MG63 (cell line): ENCODE results near the gene AIG1. TPM values are rescaled to one million over a fixed set of nuclear protein-coding genes. Genes with fewer than 3 reads are reported as not detected.
"Not testable (repeated sequence)": the region's sequence is repeated elsewhere in the genome, so short reads cannot be mapped to it uniquely, and the experiment has no call there.

Experiments used
- DNase-seq: peaks from one replicate; pipeline ENCODE4 v3.0.0-alpha.2; 2020
- H3K27me3 ChIP-seq: fragments of 250-450 bp; sonication (Bioruptor Pico); 2 replicates; pipeline ENCODE4 v1.5.1; 2020; ENCODE audit warnings: mild to moderate bottlenecking, moderate library complexity
- H3K36me3 ChIP-seq: fragments of 250-450 bp; sonication (Bioruptor Pico); 2 replicates; pipeline ENCODE4 v1.5.1; 2020; ENCODE audit warnings: mild to moderate bottlenecking, moderate library complexity
- H3K4me3 ChIP-seq: fragments of 250-450 bp; sonication (Bioruptor Pico); 2 replicates; pipeline ENCODE4 v1.5.1; 2020; ENCODE audit warnings: mild to moderate bottlenecking, moderate library complexity
- H3K9me3 ChIP-seq: fragments of 250-450 bp; sonication (Bioruptor Pico); 2 replicates; pipeline ENCODE4 v1.5.1; 2020; ENCODE audit warnings: mild to moderate bottlenecking, moderate library complexity
- total RNA-seq: library from RNA; depleted of rRNA; stranded (reverse); fragments of >200 nt; shearing (Covaris generic); gene quantifications from 2 replicates; pipeline ENCODE4 v1.2.3, GENCODE V29; 2014; ENCODE audit warnings: low replicate concordance

AIG1 gene
- total RNA-seq, 1 experiment from 2014 or later, result 42.5 TPM

- Histone ChIP-seq H3K4me3 (no peak overlapping the region), H3K36me3 (no peaks in the 10 kb centered on the region), H3K9me3 (peaks cover 9% of the 10 kb centered on the region), H3K27me3 (no peaks in the 10 kb centered on the region)
- no peak for DNase-seq
These were observed 68.0 kb downstream of the AIG1 start for GRCh38 chr6:143128681-143129015.

- no peaks in the 10 kb centered on the region for H3K36me3 ChIP-seq
- peaks cover 9% of the 10 kb centered on the region for H3K9me3 ChIP-seq
- H3K4me3 ChIP-seq, result no peak overlapping the region
- DNase-seq, result no peak
- H3K27me3 ChIP-seq, result no peaks in the 10 kb centered on the region
These were observed 70.2 kb downstream of the AIG1 start for GRCh38 chr6:143130928-143131327.

DNA sequence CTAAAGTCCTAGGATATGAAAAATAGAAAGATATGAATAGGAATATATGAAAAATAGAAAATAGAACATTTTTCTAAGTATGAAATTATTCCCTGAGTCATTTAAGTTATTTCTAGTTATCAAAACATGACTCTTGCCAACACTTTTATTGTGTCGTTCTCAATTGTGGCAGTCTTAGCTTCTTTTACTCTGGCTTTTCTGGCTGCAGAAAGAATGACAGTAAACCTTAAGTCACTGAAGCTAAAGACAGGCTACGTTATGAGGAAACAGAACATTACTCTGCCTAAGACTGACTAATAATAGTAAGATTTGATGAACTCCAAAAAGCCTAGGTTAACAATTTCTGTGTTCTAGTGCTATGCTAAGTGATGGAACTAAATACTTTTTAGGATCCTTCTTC is 74.6 kb downstream of the AIG1 start:
- Histone ChIP-seq H3K36me3 (peaks cover 4% of the 10 kb centered on the region), H3K4me3 (no peak overlapping the region), H3K27me3 (no peaks in the 10 kb centered on the region), H3K9me3 (peaks cover 9% of the 10 kb centered on the region)
- no peak for DNase-seq

- no peak for DNase-seq
- Histone ChIP-seq H3K9me3 (peaks cover 3% of the 10 kb centered on the region; the same call in 1 of the 2 replicates), H3K27me3 (no peaks in the 10 kb centered on the region), H3K4me3 (no peak overlapping the region), H3K36me3 (peaks cover 4% of the 10 kb centered on the region)
These were observed 75.3 kb downstream of the AIG1 start for GRCh38 chr6:143135797-143136561.

DNA sequence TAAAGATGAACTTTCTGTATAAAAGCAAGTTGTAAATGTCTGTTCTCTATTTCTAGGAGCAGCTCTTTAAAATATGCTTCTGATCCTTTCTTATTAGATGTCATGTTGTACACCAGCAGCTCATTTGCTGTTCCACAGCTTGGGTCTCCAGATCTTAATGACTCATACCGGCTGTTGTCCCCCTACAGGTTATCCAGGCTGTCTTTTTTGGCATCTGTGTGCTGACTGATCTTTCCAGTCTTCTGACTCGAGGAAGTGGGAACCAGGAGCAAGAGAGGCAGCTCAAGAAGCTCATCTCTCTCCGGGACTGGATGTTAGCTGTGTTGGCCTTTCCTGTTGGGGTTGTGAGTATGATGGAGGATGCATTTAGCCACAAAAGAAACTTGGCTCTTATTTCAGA is 76.0 kb downstream of the AIG1 start:
- Histone ChIP-seq H3K9me3 (no peaks in the 10 kb centered on the region), H3K4me3 (no peak overlapping the region), H3K27me3 (no peaks in the 10 kb centered on the region), H3K36me3 (peaks cover 4% of the 10 kb centered on the region)
- DNase-seq, result no peak

DNA sequence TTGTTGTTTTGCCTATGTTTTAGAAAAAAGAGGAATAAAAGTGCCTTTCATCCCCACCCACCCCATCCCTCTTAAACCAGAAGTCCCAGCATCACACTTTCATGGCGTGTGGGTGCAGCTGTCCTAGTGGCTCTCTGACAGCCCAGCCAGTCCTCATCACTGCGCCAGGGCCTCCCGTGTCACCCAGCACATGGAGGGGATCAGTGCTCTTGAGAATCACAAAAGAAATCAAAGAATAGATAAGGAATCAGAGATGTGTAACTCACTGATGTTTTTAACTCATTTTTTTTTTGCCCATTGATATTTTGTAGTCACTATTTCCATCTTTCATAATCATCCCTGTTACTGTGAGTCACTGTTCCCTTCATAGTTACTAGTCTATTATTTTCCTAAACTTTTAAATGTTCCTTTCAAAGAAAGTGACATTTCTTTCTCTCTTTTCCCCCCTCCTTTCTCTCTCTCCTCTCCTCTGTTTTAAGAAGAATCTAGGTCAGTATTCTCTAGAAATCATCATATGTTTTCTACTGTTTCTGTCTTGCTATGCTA is 78.6 kb downstream of the AIG1 start:
- peaks cover 4% of the 10 kb centered on the region for H3K36me3 ChIP-seq
- no peak for DNase-seq
- H3K27me3 ChIP-seq, result no peaks in the 10 kb centered on the region
- H3K9me3 ChIP-seq, result no peaks in the 10 kb centered on the region
- H3K4me3 ChIP-seq, result no peak overlapping the region

GRCh38 chr6:143139884-143140283 is 79.2 kb downstream of the AIG1 start:
- DNase-seq, H3K36me3 ChIP-seq, H3K4me3 ChIP-seq, H3K9me3 ChIP-seq, H3K27me3 ChIP-seq: not testable (repeated sequence)

- Histone ChIP-seq H3K4me3 (no peak overlapping the region), H3K36me3 (peaks cover 4% of the 10 kb centered on the region), H3K9me3 (no peaks in the 10 kb centered on the region), H3K27me3 (no peaks in the 10 kb centered on the region)
- DNase-seq, result no peak
These were observed 80.1 kb downstream of the AIG1 start for GRCh38 chr6:143140767-143141166.

DNA sequence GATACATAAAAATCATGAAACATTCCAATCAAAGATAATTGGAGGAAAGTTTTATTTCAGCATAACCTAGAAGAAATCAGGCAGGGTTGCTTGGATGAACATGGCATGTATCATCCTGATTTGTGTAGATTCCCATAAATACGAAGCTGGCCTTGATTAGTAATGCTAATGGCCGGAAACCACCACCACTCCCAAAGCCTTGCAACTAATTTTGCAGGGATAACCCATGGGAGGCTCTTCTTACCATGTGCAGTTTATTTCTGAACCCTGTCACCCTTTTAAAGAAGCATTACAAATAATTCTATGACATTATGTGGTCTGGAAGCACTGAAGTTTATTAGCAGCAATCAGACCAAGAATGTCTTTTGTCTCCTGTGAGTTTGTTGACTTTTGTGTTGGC is 80.8 kb downstream of the AIG1 start:
- no peaks in the 10 kb centered on the region for H3K27me3 ChIP-seq
- H3K9me3 ChIP-seq, result no peaks in the 10 kb centered on the region
- DNase-seq, result no peak
- H3K4me3 ChIP-seq, result no peak overlapping the region
- peaks cover 4% of the 10 kb centered on the region for H3K36me3 ChIP-seq

DNA sequence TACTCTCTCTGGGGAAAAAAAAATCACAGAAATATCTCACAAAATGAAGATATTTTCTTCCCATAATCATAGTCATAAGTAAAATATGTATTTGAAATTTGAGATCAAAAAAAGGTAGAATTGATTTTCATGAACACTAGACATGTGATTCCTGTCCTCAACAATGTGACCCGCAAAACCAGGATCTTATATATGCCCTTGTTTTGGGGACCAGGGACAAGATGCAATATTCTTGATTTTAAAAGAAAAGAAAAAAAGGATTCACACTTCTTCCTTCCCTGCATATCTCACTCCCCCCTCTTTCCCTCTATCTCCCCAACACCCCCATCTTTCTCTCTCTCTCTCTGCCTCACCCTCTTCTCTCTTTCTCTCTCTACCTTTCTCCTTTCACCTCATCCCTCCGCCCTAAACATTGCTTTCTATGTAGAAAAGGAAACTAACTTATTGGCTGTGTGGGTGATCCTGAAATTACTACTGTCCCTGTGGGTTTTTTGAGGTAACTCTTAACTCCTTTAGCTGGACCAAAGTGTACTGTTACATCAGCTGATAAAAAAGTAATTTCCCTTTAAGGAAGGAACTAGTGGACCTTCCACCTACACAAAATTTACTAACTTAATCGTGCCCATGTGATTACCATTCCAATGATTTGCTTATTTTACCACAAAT is 85.6 kb downstream of the AIG1 start:
- no peaks in the 10 kb centered on the region for H3K36me3 ChIP-seq
- H3K27me3 ChIP-seq, result no peaks in the 10 kb centered on the region
- no peak overlapping the region for H3K4me3 ChIP-seq
- DNase-seq, result no peak
- no peaks in the 10 kb centered on the region for H3K9me3 ChIP-seq

GRCh38 chr6:143149771-143150170 is 89.1 kb downstream of the AIG1 start:
- no peak overlapping the region for H3K4me3 ChIP-seq

DNA sequence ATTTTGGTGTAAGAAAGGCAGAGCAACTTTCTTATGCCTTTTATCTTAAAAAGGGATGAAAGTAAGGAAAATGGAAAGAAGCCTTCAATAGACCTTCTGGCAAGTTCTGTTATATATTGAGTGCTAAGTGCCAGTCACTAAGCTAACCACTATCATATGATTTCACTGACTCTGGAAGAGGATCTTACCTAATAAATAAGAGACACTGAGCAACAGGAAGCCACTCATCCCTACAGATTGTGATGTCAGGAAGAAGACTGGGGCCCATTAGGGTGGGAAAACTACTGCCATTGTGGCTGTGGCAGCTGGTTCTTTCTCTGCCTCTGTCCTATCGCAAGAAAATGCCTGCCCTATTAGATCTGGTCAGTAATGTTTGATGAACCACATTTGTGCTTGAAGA is 89.6 kb downstream of the AIG1 start:
- DNase-seq, result no peak
- H3K9me3 ChIP-seq, result no peaks in the 10 kb centered on the region
- H3K36me3 ChIP-seq, result no peaks in the 10 kb centered on the region
- no peaks in the 10 kb centered on the region for H3K27me3 ChIP-seq
- H3K4me3 ChIP-seq, result no peak overlapping the region

More at GRCh38 chr6:143149771-143150170, 89.1 kb downstream of the AIG1 start:
- no peaks in the 10 kb centered on the region for H3K36me3 ChIP-seq
- no peak for DNase-seq
- no peaks in the 10 kb centered on the region for H3K27me3 ChIP-seq
- H3K9me3 ChIP-seq, result no peaks in the 10 kb centered on the region

DNA sequence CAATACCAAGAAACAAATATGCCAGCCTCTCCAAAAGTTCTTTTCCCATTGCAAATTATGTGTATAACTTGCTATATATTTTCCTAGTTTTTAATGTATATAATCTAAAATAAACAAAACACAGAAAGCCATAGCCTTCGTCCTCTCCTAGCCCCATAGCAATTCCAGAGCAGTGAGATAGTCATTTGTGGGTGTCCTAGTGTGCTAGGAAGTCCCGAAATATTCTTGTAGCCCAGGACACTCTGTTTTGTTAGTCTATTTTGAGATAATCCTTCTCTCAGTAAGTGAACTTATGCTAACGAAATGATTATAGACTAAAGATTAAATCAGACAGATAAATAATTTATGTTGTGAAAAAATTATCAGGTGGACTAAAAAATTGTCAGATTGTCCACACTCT is 90.7 kb downstream of the AIG1 start:
- no peak overlapping the region for H3K4me3 ChIP-seq
- H3K27me3 ChIP-seq, result no peaks in the 10 kb centered on the region
- no peak for DNase-seq
- no peaks in the 10 kb centered on the region for H3K36me3 ChIP-seq
- H3K9me3 ChIP-seq, result no peaks in the 10 kb centered on the region

DNA sequence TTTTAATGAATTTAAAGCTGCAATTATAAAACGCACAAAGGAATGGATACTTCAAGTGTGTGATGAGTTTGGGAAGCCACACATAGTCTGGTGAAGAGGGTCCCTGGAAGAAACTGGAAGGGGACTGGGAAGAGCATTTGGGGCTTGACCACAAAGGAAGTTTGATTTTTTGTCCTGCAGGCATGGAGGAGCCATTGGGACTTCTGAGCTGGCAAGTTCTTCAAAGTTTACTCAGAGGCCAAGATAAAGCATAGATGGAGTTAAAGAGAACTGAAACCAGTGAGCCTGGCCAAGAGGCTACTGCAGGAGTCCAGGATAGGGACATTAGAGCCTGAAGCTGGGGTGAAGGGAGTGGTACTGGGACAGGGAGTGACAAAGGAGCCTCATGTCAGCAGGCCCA is 95.0 kb downstream of the AIG1 start:
- Histone ChIP-seq H3K27me3 (no peaks in the 10 kb centered on the region), H3K36me3 (no peaks in the 10 kb centered on the region), H3K9me3 (no peaks in the 10 kb centered on the region), H3K4me3 (no peak overlapping the region)
- no peak for DNase-seq

DNA sequence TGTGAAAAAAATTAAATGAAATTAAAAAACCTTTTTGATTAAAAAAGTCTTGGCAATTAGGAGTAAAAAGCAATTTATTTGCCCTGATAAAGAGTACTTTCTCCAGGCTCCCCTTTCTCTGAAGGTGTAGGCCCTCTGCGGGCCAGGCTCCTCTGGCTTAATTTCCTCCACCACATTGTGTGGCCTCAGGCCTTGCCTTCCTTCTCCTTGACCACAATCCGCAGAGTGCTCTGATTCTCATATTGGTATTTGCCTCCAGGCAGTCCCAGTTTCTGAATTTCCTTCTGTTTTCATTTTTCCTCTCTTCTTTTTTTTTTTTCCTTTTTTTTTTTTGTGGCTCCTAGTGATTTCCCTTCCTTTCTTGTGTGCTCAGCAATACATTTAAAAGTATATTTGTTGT is 96.4 kb downstream of the AIG1 start:
- Histone ChIP-seq H3K4me3 (no peak overlapping the region), H3K9me3 (no peaks in the 10 kb centered on the region), H3K36me3 (no peaks in the 10 kb centered on the region), H3K27me3 (no peaks in the 10 kb centered on the region)
- no peak for DNase-seq

DNA sequence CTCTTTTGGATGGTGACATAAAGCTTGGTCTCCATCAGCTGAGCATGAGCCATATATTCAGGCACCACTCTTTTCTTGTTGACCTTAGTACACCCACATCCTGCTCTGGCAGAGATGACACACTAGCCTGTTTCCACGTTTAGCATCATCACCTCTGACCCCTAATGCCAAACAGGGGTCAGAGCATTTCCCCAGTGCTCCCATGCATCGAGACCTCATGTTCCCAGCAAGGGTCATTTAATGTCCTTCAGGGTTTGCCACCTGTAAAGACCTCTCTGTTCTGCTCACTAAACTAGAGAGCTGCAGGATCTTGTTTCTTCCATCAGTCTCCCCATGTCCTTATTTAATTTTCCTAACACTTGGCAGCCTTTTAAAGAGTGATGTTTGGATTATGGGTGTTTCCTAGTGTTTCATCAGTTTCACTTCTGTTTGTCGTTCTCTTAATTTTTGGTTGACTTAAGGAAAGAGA is 97.5 kb downstream of the AIG1 start:
- Histone ChIP-seq H3K4me3 (no peak overlapping the region), H3K36me3 (no peaks in the 10 kb centered on the region), H3K9me3 (no peaks in the 10 kb centered on the region), H3K27me3 (no peaks in the 10 kb centered on the region)
- DNase-seq, result no peak

DNA sequence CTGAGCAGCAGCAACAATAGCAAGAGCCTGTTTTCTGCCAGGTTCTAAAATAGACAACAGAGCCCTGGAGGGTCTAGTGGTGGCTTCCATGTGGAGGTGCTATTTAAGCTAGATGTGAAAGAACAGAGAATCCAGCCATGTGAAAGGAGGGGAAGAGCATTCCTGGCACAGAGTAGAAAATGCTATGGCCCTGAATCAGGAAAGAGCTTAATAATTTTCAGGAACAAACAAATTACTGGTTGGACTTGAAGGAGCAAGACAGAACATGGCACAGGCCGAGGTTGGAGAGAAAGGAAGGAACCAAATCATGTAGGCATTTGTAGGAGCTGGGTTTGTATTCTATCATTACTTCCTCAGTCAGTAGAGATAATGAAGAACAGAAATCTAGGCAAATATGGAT is 98.3 kb downstream of the AIG1 start:
- Histone ChIP-seq H3K27me3 (no peaks in the 10 kb centered on the region), H3K9me3 (no peaks in the 10 kb centered on the region), H3K4me3 (no peak overlapping the region), H3K36me3 (no peaks in the 10 kb centered on the region)
- DNase-seq, result no peak

- no peaks in the 10 kb centered on the region for H3K27me3 ChIP-seq
- no peaks in the 10 kb centered on the region for H3K9me3 ChIP-seq
- H3K36me3 ChIP-seq, result no peaks in the 10 kb centered on the region
- no peak overlapping the region for H3K4me3 ChIP-seq
- DNase-seq, result no peak
These were observed 99.3 kb downstream of the AIG1 start for GRCh38 chr6:143160015-143160414.
